Measurements from ENCODE around the gene CACNG6.

- TF ChIP-seq POLR2A (IDR thresholded peaks at IDR 0.05) (no peak), POLR2AphosphoS5 (IDR thresholded peaks at IDR 0.05) (no peak)
- TF ChIP-seq, protein P1, sequence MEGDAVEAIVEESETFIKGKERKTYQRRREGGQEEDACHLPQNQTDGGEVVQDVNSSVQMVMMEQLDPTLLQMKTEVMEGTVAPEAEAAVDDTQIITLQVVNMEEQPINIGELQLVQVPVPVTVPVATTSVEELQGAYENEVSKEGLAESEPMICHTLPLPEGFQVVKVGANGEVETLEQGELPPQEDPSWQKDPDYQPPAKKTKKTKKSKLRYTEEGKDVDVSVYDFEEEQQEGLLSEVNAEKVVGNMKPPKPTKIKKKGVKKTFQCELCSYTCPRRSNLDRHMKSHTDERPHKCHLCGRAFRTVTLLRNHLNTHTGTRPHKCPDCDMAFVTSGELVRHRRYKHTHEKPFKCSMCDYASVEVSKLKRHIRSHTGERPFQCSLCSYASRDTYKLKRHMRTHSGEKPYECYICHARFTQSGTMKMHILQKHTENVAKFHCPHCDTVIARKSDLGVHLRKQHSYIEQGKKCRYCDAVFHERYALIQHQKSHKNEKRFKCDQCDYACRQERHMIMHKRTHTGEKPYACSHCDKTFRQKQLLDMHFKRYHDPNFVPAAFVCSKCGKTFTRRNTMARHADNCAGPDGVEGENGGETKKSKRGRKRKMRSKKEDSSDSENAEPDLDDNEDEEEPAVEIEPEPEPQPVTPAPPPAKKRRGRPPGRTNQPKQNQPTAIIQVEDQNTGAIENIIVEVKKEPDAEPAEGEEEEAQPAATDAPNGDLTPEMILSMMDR (IDR thresholded peaks at IDR 0.05): no peak
These were observed 54.3 kb downstream of the CACNG6 start for GRCh38 chr19:54045771-54046170.

Data from breast epithelium (tissue), 3 donors.